ENCODE measurements around the gene RHOT2.

DNA sequence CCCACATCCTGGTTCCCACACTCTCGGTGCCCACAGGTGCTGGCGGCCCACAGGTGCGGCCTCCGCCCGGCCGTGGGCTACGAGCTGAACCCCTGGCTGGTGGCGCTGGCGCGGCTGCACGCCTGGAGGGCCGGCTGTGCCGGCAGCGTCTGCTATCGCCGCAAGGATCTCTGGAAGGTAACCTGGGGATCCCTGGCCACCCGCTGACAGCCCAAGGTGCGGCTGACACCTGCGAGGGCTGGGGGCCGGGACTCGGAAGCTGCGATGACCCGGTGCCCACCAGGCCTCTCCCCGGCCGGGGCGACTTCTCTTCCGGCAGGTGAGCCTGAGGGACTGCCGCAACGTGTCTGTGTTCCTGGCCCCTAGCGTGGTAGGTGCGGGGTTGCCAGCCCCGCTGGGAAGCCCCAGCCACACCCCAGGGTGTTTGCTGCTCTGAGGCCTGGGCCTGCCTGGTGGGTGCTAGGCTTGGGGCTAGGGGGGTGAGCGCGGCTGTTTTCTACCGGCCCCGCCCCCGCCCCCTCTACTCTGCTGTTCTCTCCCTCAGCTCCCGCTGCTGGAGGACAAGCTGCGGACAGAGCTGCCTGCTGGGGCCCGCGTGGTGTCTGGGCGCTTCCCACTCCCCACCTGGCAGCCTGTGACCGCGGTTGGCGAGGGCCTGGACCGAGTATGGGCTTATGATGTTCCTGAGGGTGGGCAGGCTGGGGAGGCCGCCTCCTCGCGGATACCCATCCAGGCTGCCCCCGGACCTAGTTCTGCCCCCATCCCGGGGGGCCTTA is 54.0 kb downstream of the RHOT2 start:
- TF ChIP-seq, protein P1, sequence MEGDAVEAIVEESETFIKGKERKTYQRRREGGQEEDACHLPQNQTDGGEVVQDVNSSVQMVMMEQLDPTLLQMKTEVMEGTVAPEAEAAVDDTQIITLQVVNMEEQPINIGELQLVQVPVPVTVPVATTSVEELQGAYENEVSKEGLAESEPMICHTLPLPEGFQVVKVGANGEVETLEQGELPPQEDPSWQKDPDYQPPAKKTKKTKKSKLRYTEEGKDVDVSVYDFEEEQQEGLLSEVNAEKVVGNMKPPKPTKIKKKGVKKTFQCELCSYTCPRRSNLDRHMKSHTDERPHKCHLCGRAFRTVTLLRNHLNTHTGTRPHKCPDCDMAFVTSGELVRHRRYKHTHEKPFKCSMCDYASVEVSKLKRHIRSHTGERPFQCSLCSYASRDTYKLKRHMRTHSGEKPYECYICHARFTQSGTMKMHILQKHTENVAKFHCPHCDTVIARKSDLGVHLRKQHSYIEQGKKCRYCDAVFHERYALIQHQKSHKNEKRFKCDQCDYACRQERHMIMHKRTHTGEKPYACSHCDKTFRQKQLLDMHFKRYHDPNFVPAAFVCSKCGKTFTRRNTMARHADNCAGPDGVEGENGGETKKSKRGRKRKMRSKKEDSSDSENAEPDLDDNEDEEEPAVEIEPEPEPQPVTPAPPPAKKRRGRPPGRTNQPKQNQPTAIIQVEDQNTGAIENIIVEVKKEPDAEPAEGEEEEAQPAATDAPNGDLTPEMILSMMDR (IDR thresholded peaks at IDR 0.05), result no peak
- TF ChIP-seq POLR2A (IDR thresholded peaks at IDR 0.05), result no peak
- TF ChIP-seq EP300 (IDR thresholded peaks at IDR 0.05), result no peak
